Mesenteric fat pad (tissue), 1 donor: ENCODE data around the gene NTRK2. TPM values are rescaled to one million over a fixed set of nuclear protein-coding genes. Genes with fewer than 3 reads are reported as not detected.

ENCODE experiments used
- DNase-seq: peaks from one replicate; pipeline ENCODE4 v3.0.0-alpha.2; 2020; ENCODE audit warnings: low spot score
- total RNA-seq: library from RNA; stranded (reverse); fragmentation: NEBNext Ultra II Directional; extraction: Animal tissue kit (Norgen Biotek cat#: 25700); gene quantifications from one replicate; pipeline ENCODE4 v1.2.1, GENCODE V29; 2021
- donor health status: DM: yes; HTN: yes; CAD: no.

NTRK2 gene
- total RNA-seq, 1 donor from 2014 or later = 14.4 TPM

DNA sequence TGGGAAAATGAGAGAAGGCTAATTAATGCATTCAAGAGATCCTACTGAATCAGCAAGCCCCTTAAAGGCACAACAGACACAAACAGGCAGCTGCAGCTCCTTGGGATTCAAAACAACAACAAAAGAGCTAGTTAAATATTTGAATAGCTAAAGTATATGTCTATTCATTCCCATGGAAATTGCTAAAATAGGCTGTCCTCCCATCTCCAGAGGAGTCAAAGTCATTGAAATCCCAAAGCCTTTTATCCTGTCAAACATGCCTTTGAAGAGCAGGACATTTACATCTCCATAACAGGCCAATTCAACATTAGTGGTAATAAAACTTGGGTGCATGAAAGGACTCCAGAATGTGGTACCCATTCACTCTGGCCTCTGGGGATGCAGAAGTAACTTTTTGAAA, 177.4 kb downstream of the NTRK2 start:
- no peak for DNase-seq

DNA sequence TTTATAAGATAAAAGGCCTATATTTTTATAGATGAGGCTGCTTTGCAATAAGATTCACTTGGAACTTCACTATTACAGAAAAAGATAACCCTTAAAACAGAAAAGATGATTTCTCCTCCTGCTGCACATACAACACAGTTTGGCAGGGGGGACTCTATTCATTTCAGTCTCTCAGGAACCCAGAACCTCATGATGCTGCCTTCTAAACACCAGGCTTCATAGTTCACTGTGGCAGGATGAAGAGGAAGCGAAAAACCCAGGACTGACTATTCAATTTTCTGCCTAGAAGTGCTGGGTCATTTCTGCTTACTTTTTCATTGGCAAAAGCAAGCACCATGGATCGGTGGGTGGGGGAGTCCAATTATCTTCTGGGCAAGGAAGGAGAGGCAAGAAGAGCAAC, 179.5 kb downstream of the NTRK2 start:
- DNase-seq = no peak

DNA sequence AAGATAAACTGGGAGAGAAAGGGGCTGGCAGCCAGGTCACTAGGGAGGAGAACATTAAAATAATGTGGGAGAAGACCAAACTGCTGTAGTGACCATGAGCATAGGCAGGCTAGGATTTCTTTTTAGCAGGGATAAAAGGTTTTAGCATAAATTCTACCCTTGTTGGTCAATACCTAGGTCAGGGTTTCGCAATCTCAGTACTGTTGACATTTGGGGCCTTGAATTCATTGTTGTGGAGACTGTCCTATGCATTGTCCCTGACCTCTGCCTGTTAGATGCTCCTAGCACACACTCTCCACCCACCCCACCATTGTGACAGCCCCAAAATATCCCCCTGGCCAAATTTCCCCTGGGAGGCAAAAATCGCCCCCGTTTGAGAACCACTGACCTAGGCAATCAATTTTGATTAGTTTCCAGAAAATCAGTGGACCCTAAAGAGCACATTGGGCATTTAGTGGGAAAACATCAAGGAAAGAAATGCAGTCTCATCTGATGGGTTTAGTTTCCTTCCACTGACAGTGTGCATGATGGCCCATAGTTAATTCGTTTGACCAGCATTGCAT, 181.4 kb downstream of the NTRK2 start:
- no peak for DNase-seq

DNA sequence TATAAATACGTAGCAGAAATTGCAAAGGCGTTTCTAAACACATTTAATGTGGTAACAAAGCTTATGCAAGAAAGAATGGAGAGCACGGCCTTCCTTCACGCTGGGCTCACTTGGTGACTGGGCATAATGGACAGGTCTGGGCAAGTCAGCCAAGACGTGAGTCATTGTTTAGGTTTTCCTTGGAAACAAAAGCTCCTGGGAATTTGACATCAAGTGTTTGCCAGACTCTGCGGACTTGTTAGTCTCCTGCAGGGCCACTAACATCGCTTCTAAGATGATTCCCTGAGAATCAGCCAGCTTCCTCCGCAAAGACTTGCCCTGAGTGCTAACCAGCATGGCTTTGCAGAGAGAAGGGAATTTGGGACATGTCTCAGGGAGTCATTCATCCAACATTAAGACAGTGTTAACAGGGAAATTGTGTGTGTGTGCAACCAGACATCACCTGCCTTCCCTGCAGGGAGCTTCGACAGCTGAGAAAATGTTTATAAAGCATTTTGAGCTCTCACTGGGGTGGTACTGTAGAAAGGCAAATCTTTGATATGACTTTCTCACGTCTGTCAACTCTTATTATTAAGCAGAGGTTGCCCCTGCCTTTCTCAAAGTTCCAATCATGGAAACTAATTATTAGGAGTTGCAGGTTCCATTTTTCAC, 182.5 kb downstream of the NTRK2 start:
- no peak for DNase-seq

DNA sequence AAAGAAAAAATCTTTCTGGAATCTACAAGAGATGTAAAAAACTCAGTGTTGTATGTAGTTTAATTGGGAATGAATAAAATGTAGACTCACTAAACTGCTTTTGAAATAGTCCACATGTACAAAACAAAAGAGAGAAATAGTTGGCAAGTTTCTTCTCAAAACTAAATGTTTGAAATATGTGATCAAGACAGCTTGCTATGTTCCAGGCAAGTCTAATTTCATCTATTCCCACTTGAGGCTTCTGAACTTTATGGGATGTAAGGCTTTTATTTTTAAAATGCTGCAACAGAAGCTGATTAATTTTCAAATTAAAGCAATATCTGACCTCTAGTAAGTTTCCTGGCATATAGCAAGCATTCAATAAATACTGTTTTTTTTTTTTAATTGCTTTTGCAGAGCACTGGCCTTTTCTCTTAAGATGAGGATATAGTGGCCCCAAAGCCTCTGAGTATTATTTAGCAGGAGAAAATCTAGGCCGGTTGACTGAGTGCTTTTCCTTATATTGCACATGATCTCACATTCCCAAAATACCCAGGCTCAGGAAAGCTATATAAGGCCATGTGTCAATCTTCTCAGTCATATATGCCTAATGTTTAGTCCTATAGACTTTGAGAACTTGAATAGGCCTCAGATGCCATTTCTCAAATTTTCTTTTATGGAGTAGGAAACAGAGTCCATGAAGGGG, 183.2 kb downstream of the NTRK2 start:
- no peak for DNase-seq

DNA sequence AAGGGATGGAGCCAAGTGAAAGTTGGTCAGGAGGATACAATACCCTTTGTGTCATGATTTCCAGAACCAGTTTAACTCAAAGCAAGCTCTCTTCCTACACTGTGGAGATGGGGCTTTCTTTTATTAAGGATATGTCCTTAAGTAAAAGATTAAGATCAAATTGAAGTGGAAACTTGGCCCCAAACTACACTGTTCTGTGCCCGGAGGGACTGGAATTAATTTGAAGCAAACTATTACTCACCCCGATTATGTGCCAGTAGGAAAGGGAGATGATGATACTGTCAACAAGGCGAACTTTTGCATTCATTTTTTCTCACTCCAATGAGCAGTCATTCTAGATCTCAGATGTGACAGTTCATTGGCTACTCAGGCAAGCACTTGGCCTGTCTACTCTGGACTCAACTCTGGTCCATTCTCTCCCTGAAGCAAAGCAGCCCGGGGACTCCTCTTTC, 186.7 kb downstream of the NTRK2 start:
- DNase-seq = no peak

DNA sequence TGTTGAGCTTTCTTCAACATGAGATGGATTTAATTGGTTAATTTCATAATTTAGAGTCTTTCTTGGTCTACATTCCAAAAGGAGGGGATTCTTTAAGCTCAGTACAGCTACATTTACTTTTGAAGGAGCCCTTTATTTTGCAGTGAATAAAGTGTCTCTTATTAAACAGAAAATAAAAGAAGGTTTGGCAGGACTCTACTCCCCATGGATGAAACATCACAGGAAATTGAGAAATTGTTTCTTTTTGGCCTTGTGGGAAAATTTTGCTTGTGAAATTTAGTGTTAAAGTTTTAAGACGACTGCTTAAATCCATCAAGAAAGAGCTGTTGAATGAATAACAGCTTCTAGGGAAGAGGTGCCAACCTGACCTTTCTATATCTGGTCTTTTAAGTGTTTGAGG, 187.7 kb downstream of the NTRK2 start:
- no peak for DNase-seq

DNA sequence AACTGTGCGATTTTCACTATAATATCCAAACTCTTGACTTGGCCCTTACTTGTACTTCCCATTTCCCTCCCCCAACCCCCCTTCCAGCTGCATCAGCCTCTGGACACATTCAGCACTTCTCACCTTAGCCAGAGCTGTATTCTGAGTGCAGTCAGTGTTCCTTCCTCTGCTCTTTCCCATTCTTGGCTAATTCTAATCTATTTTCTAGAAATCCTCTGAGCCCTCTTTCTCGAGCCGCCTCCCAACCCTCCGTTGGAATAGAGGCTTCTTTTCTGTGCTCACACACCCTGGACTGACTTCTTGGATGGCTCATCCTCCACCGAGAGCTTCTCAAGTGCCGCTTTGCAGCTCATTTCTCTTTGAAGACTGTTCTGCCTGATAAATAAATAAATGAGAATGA, 188.8 kb downstream of the NTRK2 start:
- no peak for DNase-seq

DNA sequence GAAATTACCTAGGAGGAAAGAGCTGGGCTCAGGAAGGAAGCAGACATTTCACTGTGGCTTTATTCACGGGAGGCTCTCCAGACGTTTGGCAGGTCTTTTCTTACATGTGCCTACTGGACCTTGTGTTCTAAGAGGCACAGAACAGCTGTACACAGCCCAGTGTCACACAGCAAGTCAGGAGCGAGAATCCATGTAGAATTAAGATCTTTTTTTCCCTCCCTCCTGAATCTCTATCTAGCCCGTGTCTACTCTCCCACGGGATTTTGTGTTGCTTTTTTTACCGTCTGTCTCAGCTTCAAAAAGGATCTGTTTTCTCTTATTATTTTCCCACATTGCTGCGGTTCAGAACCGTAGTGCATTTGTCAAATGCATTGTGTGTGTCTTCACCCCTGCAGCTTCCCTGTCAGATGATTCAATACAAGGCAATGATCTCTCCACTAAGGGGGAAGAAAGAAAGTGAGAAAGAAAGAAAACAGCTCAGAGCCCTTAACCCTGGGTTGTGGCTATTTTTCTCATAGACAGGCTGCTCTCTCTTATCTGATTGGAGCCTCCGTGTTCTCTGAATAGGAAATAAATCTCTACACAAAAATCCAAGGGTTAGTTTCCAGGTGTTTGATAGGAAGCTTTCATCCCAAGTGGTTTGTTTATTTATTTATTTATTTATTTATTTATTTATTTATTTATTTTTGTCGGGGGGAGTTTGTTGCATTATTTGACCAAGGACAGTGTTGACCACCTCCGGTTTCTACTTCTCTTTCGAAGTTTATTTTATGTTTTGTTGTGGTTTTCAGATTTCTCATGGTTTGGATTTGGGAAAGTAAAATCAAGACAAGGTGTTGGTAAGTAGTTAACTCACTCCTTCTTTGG, 191.0 kb downstream of the NTRK2 start:
- DNase-seq = no peak

DNA sequence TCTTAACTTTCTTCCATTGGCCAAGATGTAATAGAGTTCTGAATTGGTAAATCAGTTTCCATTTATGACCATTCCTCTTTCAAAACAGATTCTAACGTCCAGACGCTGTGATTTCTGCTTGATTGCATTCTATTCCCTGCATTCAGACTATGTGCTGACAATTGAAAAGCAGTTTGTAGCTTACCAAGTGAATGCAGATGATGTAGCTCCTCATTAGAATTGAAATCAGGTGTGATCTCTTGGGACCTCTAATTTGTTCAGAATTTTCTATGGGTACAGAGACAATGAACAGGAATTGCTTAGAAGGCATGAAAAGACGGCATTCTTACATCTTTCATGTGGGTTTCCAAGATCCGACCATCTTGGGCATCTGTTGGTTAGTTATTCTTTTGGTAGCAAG, 191.9 kb downstream of the NTRK2 start:
- DNase-seq = no peak

DNA sequence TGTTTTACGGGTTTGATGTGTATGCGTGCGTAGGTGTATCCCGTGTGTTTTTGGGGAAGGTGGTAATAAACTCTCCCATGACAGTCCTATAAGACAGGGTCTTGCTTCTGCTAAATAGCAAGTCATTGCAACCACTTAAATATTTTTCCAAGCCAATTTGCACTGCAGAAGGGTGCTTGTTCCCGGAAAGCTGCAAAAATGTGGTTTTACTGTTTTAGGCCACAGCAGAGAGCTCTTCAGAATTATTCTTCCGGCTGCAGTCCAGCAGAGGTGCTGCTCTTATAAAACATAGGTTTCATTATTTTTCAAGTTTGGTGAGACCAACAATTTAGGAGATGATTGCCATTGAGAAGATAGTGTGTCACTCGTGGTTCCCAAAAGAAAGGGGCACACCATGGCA, 192.8 kb downstream of the NTRK2 start:
- DNase-seq = no peak

DNA sequence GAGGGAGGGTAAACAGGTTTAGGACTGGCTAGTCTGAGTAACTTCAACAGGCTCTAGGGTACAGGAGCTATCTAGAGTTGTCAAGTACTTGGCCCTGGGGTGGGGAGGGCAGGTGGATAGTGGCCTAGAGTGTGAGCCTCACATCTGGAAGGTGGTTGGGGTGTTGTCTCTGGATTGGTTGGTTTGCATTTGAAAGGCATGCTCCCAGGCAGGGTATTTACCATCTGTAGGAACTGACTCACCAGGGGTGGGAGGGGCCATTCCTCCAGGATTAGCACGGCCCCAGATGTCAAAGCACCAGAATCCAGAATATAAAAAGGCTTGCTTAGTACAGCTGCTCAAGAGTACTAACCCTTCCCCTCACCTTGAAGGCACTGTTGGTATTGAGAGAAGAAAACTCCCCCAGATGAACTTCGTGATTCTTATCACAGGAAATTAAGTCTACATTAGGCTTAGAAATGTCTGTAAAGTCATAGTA, 193.3 kb downstream of the NTRK2 start:
- no peak for DNase-seq

DNA sequence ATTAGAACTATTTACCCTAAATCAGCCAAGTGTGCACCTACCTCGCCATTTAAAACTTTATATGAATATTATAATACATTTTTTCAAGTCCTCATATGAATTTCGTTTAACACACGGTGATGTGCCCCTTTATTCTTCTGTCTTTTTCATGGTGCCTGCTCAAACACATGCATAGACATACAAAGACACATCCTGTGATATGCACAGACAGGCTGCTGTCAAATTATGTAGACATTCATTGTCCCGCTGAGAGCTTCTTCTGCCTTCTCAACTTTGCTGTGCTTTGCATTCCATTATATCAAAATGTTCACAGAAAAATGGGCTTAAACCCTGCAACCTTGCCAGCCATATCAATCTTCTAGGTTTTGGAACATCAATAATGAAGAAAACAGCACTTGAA, 193.8 kb downstream of the NTRK2 start:
- no peak for DNase-seq

DNA sequence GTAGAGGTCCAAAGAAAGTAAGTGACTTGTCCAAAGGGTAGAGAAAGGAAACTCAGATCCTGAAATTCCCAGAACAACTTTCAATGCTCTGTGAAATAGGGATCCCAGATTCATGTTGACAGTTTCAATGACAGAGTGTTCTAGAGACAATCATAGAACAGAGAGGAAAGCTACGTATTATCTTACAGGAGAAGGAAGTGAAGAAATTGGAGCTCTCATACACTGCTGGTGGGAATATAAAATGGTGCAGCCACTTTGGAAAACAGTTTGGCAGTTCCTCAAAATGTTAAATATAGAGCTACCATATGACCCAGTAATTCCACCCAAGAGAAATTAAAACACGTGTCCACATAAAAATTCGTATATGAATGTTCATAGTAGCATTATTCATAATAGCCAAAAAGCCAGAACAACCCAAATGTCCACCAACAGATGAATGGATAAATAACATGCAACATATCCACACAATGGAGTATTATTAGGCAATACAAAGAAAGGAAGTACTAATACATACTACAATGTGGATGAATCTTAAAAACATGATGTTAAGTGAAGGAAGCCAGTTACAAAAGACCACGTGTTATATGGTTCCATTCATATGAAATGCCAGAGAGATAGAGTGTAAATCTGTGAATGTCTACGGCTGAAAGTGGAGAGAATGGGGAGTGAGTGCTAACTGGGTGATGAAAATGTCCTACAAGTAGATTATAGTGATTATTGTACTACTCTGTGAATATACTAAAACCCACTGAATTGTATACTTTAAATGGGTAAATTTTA, 197.1 kb downstream of the NTRK2 start:
- no peak for DNase-seq

DNA sequence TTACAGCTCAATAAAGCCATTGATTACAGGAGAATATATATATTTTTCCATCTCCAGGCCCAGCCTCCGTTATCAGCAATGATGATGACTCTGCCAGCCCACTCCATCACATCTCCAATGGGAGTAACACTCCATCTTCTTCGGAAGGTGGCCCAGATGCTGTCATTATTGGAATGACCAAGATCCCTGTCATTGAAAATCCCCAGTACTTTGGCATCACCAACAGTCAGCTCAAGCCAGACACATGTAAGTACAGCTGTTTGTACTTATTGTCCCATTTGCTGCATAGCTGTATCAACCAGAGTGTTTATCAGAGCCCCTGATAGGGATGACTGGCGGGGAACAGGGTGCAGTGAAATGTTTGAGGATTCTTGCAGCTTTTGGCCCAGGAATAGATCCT, 197.7 kb downstream of the NTRK2 start:
- DNase-seq = no peak

DNA sequence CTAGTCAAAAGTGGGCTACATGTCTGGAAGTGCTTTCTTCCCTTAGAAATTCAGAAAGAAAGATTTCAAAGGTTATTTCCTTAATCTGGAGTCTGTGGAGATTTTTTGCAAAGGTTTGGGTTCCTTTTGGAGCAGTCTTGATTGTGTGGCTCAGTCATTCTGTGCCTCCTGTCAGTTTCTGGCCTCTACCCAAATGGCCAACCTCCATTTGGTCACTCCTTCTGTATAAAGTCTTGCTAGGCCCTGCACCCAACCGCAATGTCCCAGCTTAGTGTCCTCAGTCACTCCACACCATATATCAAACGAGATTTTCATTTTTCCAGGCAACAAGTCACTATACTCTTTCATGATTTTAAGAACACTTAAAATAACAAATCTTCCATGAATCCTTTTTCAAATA, 199.6 kb downstream of the NTRK2 start:
- no peak for DNase-seq

DNA sequence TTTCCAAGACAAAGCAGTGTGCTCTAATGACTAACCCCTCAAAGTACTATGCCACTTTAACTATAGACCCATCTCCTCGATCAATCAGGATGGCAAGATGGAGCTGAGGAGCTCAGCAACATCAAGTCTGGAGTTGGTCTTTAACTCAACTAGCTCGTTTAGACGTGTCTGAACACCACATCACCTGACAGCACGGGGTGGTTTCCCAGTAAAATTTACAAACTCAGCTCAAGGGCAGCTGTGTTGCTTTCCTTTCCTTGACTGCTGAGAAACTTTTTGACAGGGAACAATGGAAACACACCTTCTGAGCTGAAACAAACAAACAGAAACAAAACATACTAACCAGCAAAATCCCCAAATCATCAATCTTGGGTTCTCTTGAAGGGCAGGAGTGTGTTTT, 202.5 kb downstream of the NTRK2 start:
- no peak for DNase-seq

DNA sequence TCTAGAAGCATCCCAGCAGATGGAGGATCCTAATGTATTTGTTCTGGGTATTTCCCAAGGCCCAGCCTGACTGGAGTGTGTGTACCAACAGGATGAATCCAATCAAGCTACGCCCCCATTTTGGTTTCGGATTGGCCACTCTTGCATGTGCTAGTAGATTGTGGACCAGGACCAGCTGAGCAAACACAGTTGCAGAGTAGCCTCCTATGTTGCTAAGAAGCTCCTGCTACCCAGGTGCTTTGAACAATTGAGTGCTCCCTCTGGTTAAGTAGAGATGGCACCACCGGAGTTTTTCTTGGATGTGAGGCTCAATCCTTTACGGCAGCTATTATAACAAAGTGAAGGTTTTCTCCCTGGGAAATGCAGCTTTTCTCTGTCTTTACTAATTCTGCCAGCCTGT, 204.5 kb downstream of the NTRK2 start:
- no peak for DNase-seq

DNA sequence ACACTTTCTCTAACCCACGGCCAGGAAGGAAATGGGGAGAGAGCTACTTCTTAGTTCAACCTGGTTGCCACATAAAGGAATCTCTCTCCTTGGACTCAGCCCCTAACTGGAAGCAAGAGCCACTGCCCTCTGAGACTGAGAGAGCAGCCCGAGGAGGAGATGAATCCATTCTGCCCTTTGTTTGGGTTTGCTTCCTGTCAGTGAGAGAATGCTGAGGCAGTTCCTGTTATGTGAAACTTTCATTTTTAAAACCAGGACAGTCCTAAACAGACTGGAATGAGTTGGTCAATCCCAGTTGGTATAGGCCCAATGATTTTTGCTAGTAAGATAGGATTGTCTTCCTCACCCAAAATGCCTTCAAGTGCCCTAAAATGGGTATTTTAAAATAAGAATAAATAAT, 205.1 kb downstream of the NTRK2 start:
- no peak for DNase-seq

DNA sequence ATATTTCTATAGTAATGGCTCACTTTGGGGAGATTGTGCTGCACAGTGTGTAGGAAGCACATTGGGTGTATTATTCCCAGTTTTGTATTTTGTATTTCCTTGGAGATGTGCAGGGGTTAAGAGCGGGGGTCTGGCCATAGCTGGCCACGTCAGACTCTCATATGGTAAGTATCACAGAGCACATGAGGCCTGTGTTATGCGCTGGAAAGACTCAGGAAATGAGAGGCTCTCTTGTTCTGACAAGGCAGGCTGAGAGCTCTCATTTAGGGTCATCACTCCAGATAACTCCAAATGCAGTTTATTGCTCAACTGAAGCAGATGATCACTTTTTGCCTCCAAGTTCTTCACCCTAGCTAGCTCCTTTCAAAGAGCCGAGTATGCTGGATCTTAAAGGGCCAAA, 205.7 kb downstream of the NTRK2 start:
- no peak for DNase-seq

DNA sequence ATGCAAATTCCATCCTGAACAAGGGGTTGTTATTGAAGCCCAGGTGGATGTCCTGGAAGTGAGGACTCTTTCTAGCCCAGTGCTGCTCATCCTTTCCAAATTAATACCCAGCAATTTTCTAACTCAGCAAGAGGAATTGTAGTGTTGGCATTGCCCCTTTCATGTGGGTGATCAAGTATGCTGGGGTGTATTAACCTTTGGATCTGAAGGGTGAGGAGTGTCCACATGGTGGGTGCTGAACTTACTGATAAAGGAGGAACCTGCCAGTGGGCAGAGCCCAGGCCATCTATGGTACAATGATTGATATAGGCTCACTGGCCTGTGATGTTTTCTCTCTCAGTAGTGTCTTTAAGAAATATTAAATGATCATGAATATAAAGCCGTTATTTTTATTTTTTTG, 210.1 kb downstream of the NTRK2 start:
- DNase-seq = no peak
